ENCODE results near the gene CRB2.

CRB2 gene

GRCh38 chr9:123314617-123315016 is 41.4 kb upstream of the CRB2 start:
- TF ChIP-seq CTCF (IDR thresholded peaks at IDR 0.05; ENCODE audit: low read depth, low read length): no peak
- no peak for DNase-seq
- no peak overlapping the region for H3K27ac ChIP-seq

GRCh38 chr9:123315635-123316034 is 40.4 kb upstream of the CRB2 start:
- TF ChIP-seq CTCF (IDR thresholded peaks at IDR 0.05; ENCODE audit: low read depth, low read length): no peak
- H3K27ac ChIP-seq: no peak overlapping the region

More at GRCh38 chr9:123314617-123315016, 41.4 kb upstream of the CRB2 start:
- Histone ChIP-seq H3K9me3 (ENCODE audit: severe bottlenecking) (peaks cover 3% of the 10 kb centered on the region), H3K36me3 (no peaks in the 10 kb centered on the region), H3K4me3 (ENCODE audit: low read depth, low read length) (no peak overlapping the region), H3K27me3 (ENCODE audit: insufficient read depth, low read depth, severe bottlenecking) (no peaks in the 10 kb centered on the region)

GRCh38 chr9:123316053-123316718 is 39.8 kb upstream of the CRB2 start:
- H3K36me3 ChIP-seq: no peaks in the 10 kb centered on the region
- H3K9me3 ChIP-seq (ENCODE audit: severe bottlenecking): peaks cover 3% of the 10 kb centered on the region
- no peaks in the 10 kb centered on the region for H3K27me3 ChIP-seq (ENCODE audit: insufficient read depth, low read depth, severe bottlenecking)
- DNase-seq: no peak
- no peak overlapping the region for H3K27ac ChIP-seq
- TF ChIP-seq CTCF (IDR thresholded peaks at IDR 0.05; ENCODE audit: low read depth, low read length): no peak
- H3K4me3 ChIP-seq (ENCODE audit: low read depth, low read length): no peak overlapping the region

More at GRCh38 chr9:123315635-123316034, 40.4 kb upstream of the CRB2 start:
- Histone ChIP-seq H3K9me3 (ENCODE audit: severe bottlenecking) (peaks cover 3% of the 10 kb centered on the region), H3K36me3 (no peaks in the 10 kb centered on the region), H3K4me3 (ENCODE audit: low read depth, low read length) (no peak overlapping the region), H3K27me3 (ENCODE audit: insufficient read depth, low read depth, severe bottlenecking) (no peaks in the 10 kb centered on the region)
- no peak for DNase-seq

- no peak for TF ChIP-seq CTCF (IDR thresholded peaks at IDR 0.05; ENCODE audit: low read depth, low read length)
- Histone ChIP-seq H3K27me3 (ENCODE audit: insufficient read depth, low read depth, severe bottlenecking) (no peaks in the 10 kb centered on the region), H3K4me3 (ENCODE audit: low read depth, low read length) (no peak overlapping the region), H3K9me3 (ENCODE audit: severe bottlenecking) (peaks cover 3% of the 10 kb centered on the region), H3K36me3 (no peaks in the 10 kb centered on the region), H3K27ac (no peak overlapping the region)
- DNase-seq: no peak
Observed at GRCh38 chr9:123318202-123318601, 37.8 kb upstream of the CRB2 start.

- Histone ChIP-seq H3K27me3 (ENCODE audit: insufficient read depth, low read depth, severe bottlenecking) (no peaks in the 10 kb centered on the region), H3K36me3 (no peaks in the 10 kb centered on the region), H3K4me3 (ENCODE audit: low read depth, low read length) (no peak overlapping the region), H3K9me3 (ENCODE audit: severe bottlenecking) (peaks cover 3% of the 10 kb centered on the region), H3K27ac (no peak overlapping the region)
- DNase-seq: no peak
- no peak for TF ChIP-seq CTCF (IDR thresholded peaks at IDR 0.05; ENCODE audit: low read depth, low read length)
Observed at GRCh38 chr9:123318961-123319421, 37.0 kb upstream of the CRB2 start.

Data from WERI-Rb-1 (cell line).